ENCODE data around the gene ARHGAP33. TPM values are rescaled to one million over a fixed set of nuclear protein-coding genes. Genes with fewer than 3 reads are reported as not detected.
A peak's percentile ranks its signal among the peaks of the same experiment; 100 is the strongest.

Gene ARHGAP33
- polyA plus RNA-seq, 6 donors from 2014 or later: 0.58 TPM; not detected in 5

GRCh38 chr19:35744430-35745327 lies 30.7 kb upstream of the ARHGAP33 start:
- Mint-ChIP-seq H3K9me3 (peaks cover 0 to 3% (median 0%) of the 10 kb centered on the region in 7 donors), H3K27ac (peak overlapping the region; percentile 98 to 100 (median 99))
- ATAC-seq (ENCODE audit: low read depth in 2 of 2): peak; percentile 49 to 53

GRCh38 chr19:35745328-35746086 lies 29.9 kb upstream of the ARHGAP33 start, which contains the start of the genes PSENEN and U2AF1L4:
Gene PSENEN (plus strand): TSS chr19:35745651. CDS start chr19:35745931, 280 bp downstream.
Gene U2AF1L4 (minus strand): TSS chr19:35745418. CDS start chr19:35745391, 27 bp downstream.
- peak within 1 kb of the TSS; percentile 85 to 100 (median 96) for H3K4me3 Mint-ChIP-seq
- H3K27me3 Mint-ChIP-seq: no peaks in the 10 kb centered on the region
- peaks cover 0 to 8% of the 10 kb centered on the region in 2 donors for H3K36me3 Mint-ChIP-seq
- peaks cover 43 to 74% (median 64%) of the 10 kb centered on the region in 3 donors for H3K4me1 Mint-ChIP-seq
- peak; percentile 97 for DNase-seq
- peak within 1 kb of the TSS; percentile 98 to 100 (median 99) for H3K27ac Mint-ChIP-seq
- H3K9me3 Mint-ChIP-seq: peaks cover 0 to 3% (median 0%) of the 10 kb centered on the region in 7 donors
- ATAC-seq (ENCODE audit: low read depth in 2 of 2): peak; percentile 52 to 57

More at GRCh38 chr19:35744430-35745327, 30.7 kb upstream of the ARHGAP33 start:
- peaks cover 0 to 8% of the 10 kb centered on the region in 2 donors for H3K36me3 Mint-ChIP-seq
- peak overlapping the region; percentile 85 to 100 (median 96) for H3K4me3 Mint-ChIP-seq
- peak; percentile 91 for DNase-seq
- H3K4me1 Mint-ChIP-seq: peaks cover 38 to 71% (median 65%) of the 10 kb centered on the region in 3 donors
- no peaks in the 10 kb centered on the region for H3K27me3 Mint-ChIP-seq

GRCh38 chr19:35746087-35746462 lies 29.3 kb upstream of the ARHGAP33 start:
- no peaks in the 10 kb centered on the region for H3K27me3 Mint-ChIP-seq
- H3K36me3 Mint-ChIP-seq: peaks cover 0 to 8% of the 10 kb centered on the region in 2 donors
- H3K4me1 Mint-ChIP-seq: peaks cover 43 to 69% (median 58%) of the 10 kb centered on the region in 3 donors
- H3K4me3 Mint-ChIP-seq: peak overlapping the region; percentile 85 to 100 (median 96)
- DNase-seq (no peak), ATAC-seq (ENCODE audit: low read depth in 2 of 2) (no peak)
- H3K9me3 Mint-ChIP-seq: peaks cover 0 to 3% (median 0%) of the 10 kb centered on the region in 7 donors
- peak overlapping the region; percentile 69 to 100 (median 88) for H3K27ac Mint-ChIP-seq

GRCh38 chr19:35746531-35746930 lies 28.8 kb upstream of the ARHGAP33 start:
- Mint-ChIP-seq H3K27me3 (no peaks in the 10 kb centered on the region), H3K9me3 (peaks cover 0 to 3% (median 0%) of the 10 kb centered on the region in 7 donors), H3K4me3 (peak overlapping the region; percentile 85 to 100 (median 96)), H3K36me3 (peaks cover 0 to 8% of the 10 kb centered on the region in 2 donors), H3K27ac (peak overlapping the region in 5 of 6 donors; percentile 69 to 99 (median 88)), H3K4me1 (peaks cover 43 to 69% (median 57%) of the 10 kb centered on the region in 3 donors)
- no peak for DNase-seq
- ATAC-seq (ENCODE audit: low read depth in 2 of 2): no peak

- Mint-ChIP-seq H3K4me3 (peak within 1 kb of the TSS; percentile 90 to 100 (median 99)), H3K4me1 (peaks cover 38 to 53% (median 46%) of the 10 kb centered on the region in 3 donors), H3K27me3 (no peaks in the 10 kb centered on the region), H3K9me3 (peaks cover 0 to 3% (median 0%) of the 10 kb centered on the region in 7 donors), H3K36me3 (peaks cover 0 to 5% of the 10 kb centered on the region in 2 donors), H3K27ac (peak within 1 kb of the TSS; percentile 92 to 99 (median 98))
- ATAC-seq (ENCODE audit: low read depth in 2 of 2) (peak; percentile 68 to 71), DNase-seq (peak; percentile 98)
These were observed 27.0 kb upstream of the ARHGAP33 start, which contains the start of gene LIN37 for GRCh38 chr19:35748106-35749020. Gene LIN37 (plus strand): TSS chr19:35748576. CDS start chr19:35748725, 149 bp downstream.

- DNase-seq: no peak
- H3K4me3 Mint-ChIP-seq: peak overlapping the region in 7 of 8 donors; percentile 9 to 88 (median 42)
- H3K4me1 Mint-ChIP-seq: peaks cover 38 to 45% (median 41%) of the 10 kb centered on the region in 3 donors
- H3K36me3 Mint-ChIP-seq: peaks cover 0 to 23% of the 10 kb centered on the region in 2 donors
- peaks cover 0 to 3% (median 0%) of the 10 kb centered on the region in 7 donors for H3K9me3 Mint-ChIP-seq
- peak overlapping the region in 4 of 6 donors; percentile 33 to 73 (median 50) for H3K27ac Mint-ChIP-seq
- ATAC-seq (ENCODE audit: low read depth in 2 of 2): no peak
- H3K27me3 Mint-ChIP-seq: peaks cover 4 to 14% (median 13%) of the 10 kb centered on the region in 3 donors
These were observed 25.2 kb upstream of the ARHGAP33 start for GRCh38 chr19:35750167-35750566.

- H3K36me3 Mint-ChIP-seq: peaks cover 0 to 25% of the 10 kb centered on the region in 2 donors
- H3K27me3 Mint-ChIP-seq: peaks cover 9 to 29% (median 25%) of the 10 kb centered on the region in 3 donors
- peaks cover 37 to 42% (median 39%) of the 10 kb centered on the region in 3 donors for H3K4me1 Mint-ChIP-seq
- H3K9me3 Mint-ChIP-seq: peaks cover 0 to 1% (median 0%) of the 10 kb centered on the region in 7 donors
- DNase-seq (no peak), ATAC-seq (ENCODE audit: low read depth in 2 of 2) (no peak)
- no peak overlapping the region for H3K4me3 Mint-ChIP-seq
- no peak overlapping the region for H3K27ac Mint-ChIP-seq
These were observed 23.3 kb upstream of the ARHGAP33 start for GRCh38 chr19:35751839-35752745.

- Mint-ChIP-seq H3K36me3 (peaks cover 0 to 25% of the 10 kb centered on the region in 2 donors), H3K27me3 (peaks cover 9 to 30% (median 25%) of the 10 kb centered on the region in 3 donors), H3K4me1 (peaks cover 41 to 44% (median 43%) of the 10 kb centered on the region in 3 donors), H3K9me3 (peaks cover 0 to 1% (median 0%) of the 10 kb centered on the region in 7 donors), H3K27ac (no peak overlapping the region), H3K4me3 (peak overlapping the region in 1 of 8 donors; percentile 49)
- DNase-seq (no peak), ATAC-seq (ENCODE audit: low read depth in 2 of 2) (no peak)
These were observed 22.5 kb upstream of the ARHGAP33 start for GRCh38 chr19:35752746-35753350.

GRCh38 chr19:35753634-35754369 lies 21.6 kb upstream of the ARHGAP33 start:
- Mint-ChIP-seq H3K4me1 (peaks cover 35 to 42% (median 39%) of the 10 kb centered on the region in 3 donors), H3K4me3 (peak overlapping the region in 2 of 8 donors; percentile 23 to 49), H3K27me3 (peaks cover 9 to 30% (median 25%) of the 10 kb centered on the region in 3 donors), H3K9me3 (peaks cover 0 to 1% (median 0%) of the 10 kb centered on the region in 7 donors), H3K36me3 (peaks cover 0 to 25% of the 10 kb centered on the region in 2 donors), H3K27ac (no peak overlapping the region)
- DNase-seq: no peak
- no peak for ATAC-seq (ENCODE audit: low read depth in 2 of 2)

GRCh38 chr19:35754370-35755130 lies 20.8 kb upstream of the ARHGAP33 start:
- peaks cover 9 to 30% (median 25%) of the 10 kb centered on the region in 3 donors for H3K27me3 Mint-ChIP-seq
- H3K4me1 Mint-ChIP-seq: peaks cover 38 to 42% (median 39%) of the 10 kb centered on the region in 3 donors
- no peak for ATAC-seq (ENCODE audit: low read depth in 2 of 2)
- peak overlapping the region in 3 of 8 donors; percentile 24 to 69 (median 62) for H3K4me3 Mint-ChIP-seq
- H3K36me3 Mint-ChIP-seq: peaks cover 0 to 25% of the 10 kb centered on the region in 2 donors
- H3K9me3 Mint-ChIP-seq: peaks cover 0 to 1% (median 0%) of the 10 kb centered on the region in 7 donors
- H3K27ac Mint-ChIP-seq: no peak overlapping the region
- DNase-seq: no peak
